Peyer's patch (tissue), 4 donors: Measurements from ENCODE around the gene MAST4. TPM values are rescaled to one million over a fixed set of nuclear protein-coding genes. Genes with fewer than 3 reads are reported as not detected.

Source experiments
- DNase-seq, 3 donors: peaks; one replicate each; pipeline ENCODE4 v3.0.0-alpha.2; 2017 to 2019
- H3K27ac ChIP-seq, 4 donors: fragments of 200-600 bp; sonication (generic); one replicate each; pipeline ENCODE4 v1.5.1; 2016 to 2019
- H3K27me3 ChIP-seq, 2 donors: fragments of 200-600 bp; sonication (generic); one replicate each; pipeline ENCODE4 v1.5.1; 2019
- H3K36me3 ChIP-seq, 3 donors: fragments of 200-600 bp; sonication (generic); one replicate each; pipeline ENCODE4 v1.5.1; 2016 to 2019
- H3K4me1 ChIP-seq, 4 donors: fragments of 200-600 bp; sonication (generic); one replicate each; pipeline ENCODE4 v1.5.1; 2016 to 2019
- H3K4me3 ChIP-seq, 4 donors: fragments of 200-600 bp; sonication (generic); 1 replicate in 3 of 4; 2 replicates in 1 of 4; pipeline ENCODE4 v1.5.1; 2016 to 2019; ENCODE audit warnings: mild to moderate bottlenecking in 1 of 4
- H3K9me3 ChIP-seq, 4 donors: fragments of 200-600 bp; sonication (generic); one replicate each; pipeline ENCODE4 v1.5.1; 2016 to 2019; ENCODE audit warnings: mild to moderate bottlenecking in 1 of 4
- POLR2A ChIP-seq, 2 donors: fragments of 450-650 bp; IDR thresholded peaks; one replicate each; pipeline ENCODE4 v1.5.1; 2017; ENCODE audit warnings: antibody characterized with exemption in 2 of 2, mild to moderate bottlenecking in 2 of 2, moderate library complexity in 2 of 2
- total RNA-seq, 4 donors: library from RNA; depleted of rRNA; stranded (reverse); fragments of >200 nt; gene quantifications; one replicate each; pipeline ENCODE4 v1.1.0, GENCODE V29; 2016
- TF ChIP-seq, protein P1 (sequence below), 6 experiments: fragments of 450-650 bp in 4 of 6; fragments of 200-600 bp in 2 of 6; sonication (generic) in 1 of 6; IDR thresholded peaks; one replicate each; pipeline ENCODE4 v1.5.1; 2017 to 2019; ENCODE audit warnings: antibody characterized with exemption in 6 of 6, mild to moderate bottlenecking in 3 of 6, moderate library complexity in 1 of 6

Gene MAST4
- total RNA-seq, 4 donors from 2014 or later, result 20.2 to 23.1 (median 21.4) TPM

DNA sequence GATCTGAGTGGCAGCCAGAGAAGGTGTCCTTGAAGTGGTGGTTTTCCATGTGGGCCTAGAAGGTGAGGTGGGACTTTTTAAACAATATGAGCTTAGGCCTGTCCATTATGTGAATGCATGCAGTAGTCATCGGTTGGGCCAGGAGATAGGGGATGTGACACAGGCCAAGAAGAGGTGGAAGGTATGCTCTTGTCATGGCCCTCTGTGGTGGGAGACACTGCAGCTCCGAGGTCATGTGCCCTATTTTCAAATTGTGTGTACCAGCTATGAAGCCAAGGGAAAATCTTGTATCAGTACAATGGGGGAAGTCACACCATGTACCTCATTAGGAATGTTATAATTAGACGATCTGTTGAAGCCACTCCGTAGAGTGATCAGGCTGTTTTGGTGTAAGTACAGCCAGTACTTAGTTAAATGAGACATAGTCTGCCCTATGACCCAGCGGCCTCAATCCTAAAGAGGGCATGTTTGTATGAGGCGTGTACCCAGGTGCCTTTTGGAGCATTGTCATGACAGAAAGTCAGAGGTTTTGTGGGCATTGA lies 280.1 kb downstream of the MAST4 start:
- Histone ChIP-seq H3K4me1 (no peaks in the 10 kb centered on the region), H3K4me3 (no peak overlapping the region), H3K27ac (no peak overlapping the region), H3K36me3 (no peaks in the 10 kb centered on the region), H3K9me3 (no peaks in the 10 kb centered on the region), H3K27me3 (no peaks in the 10 kb centered on the region)
- no peak for DNase-seq
- no peak for TF ChIP-seq POLR2A (IDR thresholded peaks at IDR 0.05)
- TF ChIP-seq, protein P1, sequence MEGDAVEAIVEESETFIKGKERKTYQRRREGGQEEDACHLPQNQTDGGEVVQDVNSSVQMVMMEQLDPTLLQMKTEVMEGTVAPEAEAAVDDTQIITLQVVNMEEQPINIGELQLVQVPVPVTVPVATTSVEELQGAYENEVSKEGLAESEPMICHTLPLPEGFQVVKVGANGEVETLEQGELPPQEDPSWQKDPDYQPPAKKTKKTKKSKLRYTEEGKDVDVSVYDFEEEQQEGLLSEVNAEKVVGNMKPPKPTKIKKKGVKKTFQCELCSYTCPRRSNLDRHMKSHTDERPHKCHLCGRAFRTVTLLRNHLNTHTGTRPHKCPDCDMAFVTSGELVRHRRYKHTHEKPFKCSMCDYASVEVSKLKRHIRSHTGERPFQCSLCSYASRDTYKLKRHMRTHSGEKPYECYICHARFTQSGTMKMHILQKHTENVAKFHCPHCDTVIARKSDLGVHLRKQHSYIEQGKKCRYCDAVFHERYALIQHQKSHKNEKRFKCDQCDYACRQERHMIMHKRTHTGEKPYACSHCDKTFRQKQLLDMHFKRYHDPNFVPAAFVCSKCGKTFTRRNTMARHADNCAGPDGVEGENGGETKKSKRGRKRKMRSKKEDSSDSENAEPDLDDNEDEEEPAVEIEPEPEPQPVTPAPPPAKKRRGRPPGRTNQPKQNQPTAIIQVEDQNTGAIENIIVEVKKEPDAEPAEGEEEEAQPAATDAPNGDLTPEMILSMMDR (IDR thresholded peaks at IDR 0.05), result no peak

DNA sequence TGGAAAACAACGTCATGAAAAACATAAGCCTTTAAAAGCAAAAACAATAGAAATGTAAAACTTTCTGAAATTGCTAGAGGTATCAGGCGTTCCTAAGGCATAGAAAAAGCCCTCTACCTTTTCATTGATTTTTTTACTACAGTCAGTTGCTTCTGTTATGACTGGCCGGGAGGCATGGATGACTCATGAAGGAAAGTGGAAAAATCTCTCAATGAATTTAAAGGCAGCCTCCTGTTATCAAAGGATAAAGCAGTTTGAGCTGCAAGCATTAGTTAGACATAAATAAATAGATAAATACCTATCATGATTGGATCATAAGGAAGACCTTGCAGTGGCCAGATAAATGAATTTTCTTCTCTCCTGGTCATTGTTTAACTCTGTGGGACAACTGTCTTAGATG lies 281.6 kb downstream of the MAST4 start:
- no peak for TF ChIP-seq POLR2A (IDR thresholded peaks at IDR 0.05)
- TF ChIP-seq, protein P1 (IDR thresholded peaks at IDR 0.05), result no peak
- no peaks in the 10 kb centered on the region for H3K4me1 ChIP-seq
- no peak overlapping the region for H3K4me3 ChIP-seq
- H3K9me3 ChIP-seq, result no peaks in the 10 kb centered on the region
- H3K27ac ChIP-seq, result no peak overlapping the region
- H3K27me3 ChIP-seq, result no peaks in the 10 kb centered on the region
- DNase-seq, result no peak
- no peaks in the 10 kb centered on the region for H3K36me3 ChIP-seq

DNA sequence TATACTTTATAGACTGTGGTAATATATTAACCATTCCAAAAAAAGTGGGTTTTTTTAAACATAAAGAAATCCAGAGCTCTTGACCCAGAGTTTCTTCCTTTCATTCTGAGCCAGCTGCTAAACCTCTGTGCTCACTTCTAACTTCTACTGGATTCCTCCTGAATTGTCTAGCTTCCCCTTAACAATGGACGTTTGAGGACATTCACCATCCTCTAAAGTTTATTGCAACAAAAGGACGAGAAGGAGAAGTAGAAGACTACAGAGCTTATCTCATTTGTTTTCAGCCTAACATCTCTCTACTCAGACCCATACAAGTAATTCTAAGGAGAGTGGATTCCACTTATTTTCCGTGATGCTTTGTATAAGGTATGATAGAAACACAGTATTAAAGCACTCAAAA lies 284.2 kb downstream of the MAST4 start:
- Histone ChIP-seq H3K27ac (no peak overlapping the region), H3K4me3 (no peak overlapping the region), H3K9me3 (no peaks in the 10 kb centered on the region), H3K36me3 (no peaks in the 10 kb centered on the region), H3K4me1 (no peaks in the 10 kb centered on the region), H3K27me3 (no peaks in the 10 kb centered on the region)
- DNase-seq, result no peak
- TF ChIP-seq POLR2A (IDR thresholded peaks at IDR 0.05), result no peak
- TF ChIP-seq, protein P1 (IDR thresholded peaks at IDR 0.05), result no peak

DNA sequence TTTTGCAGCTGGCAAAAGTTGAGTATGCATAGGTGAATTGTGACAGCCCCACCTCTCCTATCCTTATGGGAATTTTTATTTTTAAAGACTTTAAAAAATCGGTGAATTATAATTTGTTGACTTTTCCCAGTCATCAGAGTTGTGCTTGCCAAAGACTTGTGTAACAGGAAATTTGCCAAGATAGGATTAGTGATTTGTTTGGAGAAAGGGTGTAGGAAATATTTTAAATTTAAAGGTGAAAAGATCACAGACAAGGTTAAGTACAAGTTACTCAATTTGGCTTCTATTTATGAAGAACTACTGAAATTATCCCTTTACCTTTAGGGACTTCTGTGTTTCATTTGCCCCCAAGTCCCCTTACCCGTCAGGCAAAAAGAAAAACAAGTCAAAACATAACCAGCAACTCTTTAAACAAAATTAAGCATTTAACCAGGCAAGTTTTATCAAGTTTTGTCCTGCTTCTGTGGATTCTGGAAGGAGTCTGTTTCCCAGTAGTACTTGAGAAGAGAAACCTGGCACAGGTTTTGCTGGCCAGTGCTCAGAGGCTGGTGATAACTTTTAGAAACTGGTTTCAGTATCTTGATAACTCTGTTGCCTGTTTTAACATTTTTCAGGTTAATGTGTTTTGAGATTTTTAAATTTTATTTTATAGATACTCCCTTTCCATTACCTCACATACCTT lies 285.4 kb downstream of the MAST4 start:
- no peaks in the 10 kb centered on the region for H3K36me3 ChIP-seq
- DNase-seq, result no peak
- no peak overlapping the region for H3K4me3 ChIP-seq
- H3K9me3 ChIP-seq, result no peaks in the 10 kb centered on the region
- H3K4me1 ChIP-seq, result no peaks in the 10 kb centered on the region
- H3K27ac ChIP-seq, result no peak overlapping the region
- TF ChIP-seq, protein P1 (IDR thresholded peaks at IDR 0.05), result no peak
- no peak for TF ChIP-seq POLR2A (IDR thresholded peaks at IDR 0.05)
- H3K27me3 ChIP-seq, result no peaks in the 10 kb centered on the region

DNA sequence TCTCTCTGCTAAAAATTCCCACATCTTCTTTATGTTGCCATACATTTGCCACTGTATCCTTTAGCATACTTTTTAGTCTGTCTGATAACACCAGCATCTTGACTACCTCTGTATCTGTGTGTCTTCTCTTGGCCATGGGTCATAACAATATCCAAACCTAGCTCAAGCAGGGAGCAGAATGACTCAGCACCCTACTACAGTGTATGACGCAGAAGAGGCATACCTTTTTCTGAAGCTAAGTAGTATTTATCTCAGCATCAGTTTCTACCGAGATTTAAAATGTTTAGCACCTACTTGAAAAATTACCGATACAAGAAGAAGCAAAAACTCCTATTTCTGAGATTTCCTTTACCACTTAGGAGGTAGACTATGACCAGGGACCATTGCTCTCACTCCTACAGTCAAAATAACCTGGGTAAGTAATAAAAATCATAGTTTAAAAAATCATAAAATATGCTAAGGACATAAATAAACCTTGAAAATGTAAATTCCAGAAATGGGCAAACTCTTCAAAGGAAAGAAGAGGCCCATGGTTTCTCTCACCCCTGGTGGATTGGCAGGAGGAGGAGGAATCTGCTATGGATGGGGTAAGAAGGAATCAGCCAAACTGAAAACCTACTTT lies 286.5 kb downstream of the MAST4 start:
- no peaks in the 10 kb centered on the region for H3K27me3 ChIP-seq
- no peak for TF ChIP-seq POLR2A (IDR thresholded peaks at IDR 0.05)
- TF ChIP-seq, protein P1 (IDR thresholded peaks at IDR 0.05), result no peak
- H3K9me3 ChIP-seq, result no peaks in the 10 kb centered on the region
- no peak for DNase-seq
- H3K4me1 ChIP-seq, result no peaks in the 10 kb centered on the region
- no peaks in the 10 kb centered on the region for H3K36me3 ChIP-seq
- no peak overlapping the region for H3K27ac ChIP-seq
- no peak overlapping the region for H3K4me3 ChIP-seq
